ENCODE measurements around the gene ACR.

The ACR gene

GRCh38 chr22:50725597-50725996 is 12.4 kb upstream of the ACR start:
- Histone ChIP-seq H3F3A (ENCODE audit: insufficient read depth, low read length) (peaks cover 14% of the 10 kb centered on the region), H3K36me3 (replicated peaks; ENCODE audit: insufficient read depth, low read length) (no peaks in the 10 kb centered on the region), H3K4me2 (ENCODE audit: low read depth, low read length) (no peak overlapping the region), H2AFZ (ENCODE audit: low read length) (no peak overlapping the region), H3K9me2 (replicated peaks; ENCODE audit: insufficient read depth, low read length) (no peaks in the 10 kb centered on the region), H3K4me1 (ENCODE audit: low read length) (peaks cover 22% of the 10 kb centered on the region), H3K9me3 (replicated peaks; ENCODE audit: insufficient read depth, low read length) (no peaks in the 10 kb centered on the region), H3K4me3 (ENCODE audit: low read length) (no peak overlapping the region), H3K9ac (ENCODE audit: low read length) (no peak overlapping the region), H3K27me3 (replicated peaks; ENCODE audit: insufficient read depth, low read length) (no peaks in the 10 kb centered on the region), H3K27ac (ENCODE audit: low read length) (no peak overlapping the region), H4K20me1 (ENCODE audit: insufficient read depth, low read length) (no peaks in the 10 kb centered on the region), H3K79me2 (ENCODE audit: low read length) (no peaks in the 10 kb centered on the region)
- DNase-seq: no peak
- no peak for TF ChIP-seq EZH2 (optimal IDR thresholded peaks at IDR 0.05; ENCODE audit: low read depth, low read length)
- TF ChIP-seq EZH2phosphoT487 (IDR thresholded peaks at IDR 0.05; ENCODE audit: low read length): no peak
- no peak for TF ChIP-seq CTCF (IDR thresholded peaks at IDR 0.05; ENCODE audit: low read length)

- Histone ChIP-seq H3K9me3 (replicated peaks; ENCODE audit: insufficient read depth, low read length) (no peaks in the 10 kb centered on the region), H3K4me3 (ENCODE audit: low read length) (no peak overlapping the region), H3K79me2 (ENCODE audit: low read length) (no peaks in the 10 kb centered on the region), H3F3A (ENCODE audit: insufficient read depth, low read length) (peaks cover 14% of the 10 kb centered on the region), H2AFZ (ENCODE audit: low read length) (no peak overlapping the region), H3K4me2 (ENCODE audit: low read depth, low read length) (no peak overlapping the region), H3K27ac (ENCODE audit: low read length) (no peak overlapping the region), H3K4me1 (ENCODE audit: low read length) (peaks cover 24% of the 10 kb centered on the region), H4K20me1 (ENCODE audit: insufficient read depth, low read length) (no peaks in the 10 kb centered on the region), H3K36me3 (replicated peaks; ENCODE audit: insufficient read depth, low read length) (no peaks in the 10 kb centered on the region), H3K9ac (ENCODE audit: low read length) (no peak overlapping the region), H3K27me3 (replicated peaks; ENCODE audit: insufficient read depth, low read length) (no peaks in the 10 kb centered on the region), H3K9me2 (replicated peaks; ENCODE audit: insufficient read depth, low read length) (no peaks in the 10 kb centered on the region)
- DNase-seq: no peak
- 0 out of 2 replicates have a peak, but pooled peaks have one; percentile 11 for TF ChIP-seq CTCF (IDR thresholded peaks at IDR 0.05; ENCODE audit: low read length)
- no peak for TF ChIP-seq EZH2 (optimal IDR thresholded peaks at IDR 0.05; ENCODE audit: low read depth, low read length)
- no peak for TF ChIP-seq EZH2phosphoT487 (IDR thresholded peaks at IDR 0.05; ENCODE audit: low read length)
These were observed 11.2 kb upstream of the ACR start for GRCh38 chr22:50726643-50727340.

- H3K36me3 ChIP-seq (replicated peaks; ENCODE audit: insufficient read depth, low read length): no peaks in the 10 kb centered on the region
- H3K79me2 ChIP-seq (ENCODE audit: low read length): no peaks in the 10 kb centered on the region
- no peak for DNase-seq
- no peak overlapping the region for H3K9ac ChIP-seq (ENCODE audit: low read length)
- no peaks in the 10 kb centered on the region for H3K9me2 ChIP-seq (replicated peaks; ENCODE audit: insufficient read depth, low read length)
- peaks cover 21% of the 10 kb centered on the region for H3F3A ChIP-seq (ENCODE audit: insufficient read depth, low read length)
- H3K27ac ChIP-seq (ENCODE audit: low read length): no peak overlapping the region
- peaks cover 34% of the 10 kb centered on the region for H3K4me1 ChIP-seq (ENCODE audit: low read length)
- no peak overlapping the region for H2AFZ ChIP-seq (ENCODE audit: low read length)
- no peak for TF ChIP-seq EZH2phosphoT487 (IDR thresholded peaks at IDR 0.05; ENCODE audit: low read length)
- TF ChIP-seq CTCF (IDR thresholded peaks at IDR 0.05; ENCODE audit: low read length): no peak
- TF ChIP-seq EZH2 (optimal IDR thresholded peaks at IDR 0.05; ENCODE audit: low read depth, low read length): no peak
- no peaks in the 10 kb centered on the region for H3K9me3 ChIP-seq (replicated peaks; ENCODE audit: insufficient read depth, low read length)
- no peaks in the 10 kb centered on the region for H3K27me3 ChIP-seq (replicated peaks; ENCODE audit: insufficient read depth, low read length)
- no peak overlapping the region for H3K4me3 ChIP-seq (ENCODE audit: low read length)
- no peak overlapping the region for H3K4me2 ChIP-seq (ENCODE audit: low read depth, low read length)
- H4K20me1 ChIP-seq (ENCODE audit: insufficient read depth, low read length): no peaks in the 10 kb centered on the region
These were observed 10.1 kb upstream of the ACR start for GRCh38 chr22:50727678-50728522.
